ENCODE measurements around the gene CNOT6.

The CNOT6 gene

GRCh38 chr5:180586204-180586603 is 92.0 kb downstream of the CNOT6 start:
- DNase-seq: no peak

GRCh38 chr5:180586870-180587269 is 92.7 kb downstream of the CNOT6 start:
- DNase-seq: no peak

GRCh38 chr5:180589771-180590542 is 95.8 kb downstream of the CNOT6 start:
- DNase-seq: no peak

GRCh38 chr5:180590543-180591310 is 96.5 kb downstream of the CNOT6 start:
- DNase-seq: no peak

GRCh38 chr5:180591311-180591887 is 97.2 kb downstream of the CNOT6 start, which contains the start of gene SCGB3A1:
SCGB3A1 (minus strand) TSS chr5:180591499; CDS start chr5:180591462, 37 bp downstream.
- no peak for DNase-seq

- no peak for DNase-seq
Observed at GRCh38 chr5:180592176-180592575, 98.0 kb downstream of the CNOT6 start.

- no peak for DNase-seq
Observed at GRCh38 chr5:180593446-180594206, 99.4 kb downstream of the CNOT6 start.

- no peak for DNase-seq
Observed at GRCh38 chr5:180594311-180595045, 100.3 kb downstream of the CNOT6 start.

- no peak for DNase-seq
Observed at GRCh38 chr5:180595046-180595379, 100.8 kb downstream of the CNOT6 start.

GRCh38 chr5:180595381-180596114 is 101.4 kb downstream of the CNOT6 start:
- DNase-seq: no peak

- no peak for DNase-seq
Observed at GRCh38 chr5:180596115-180596667, 102.0 kb downstream of the CNOT6 start.

- DNase-seq: no peak
Observed at GRCh38 chr5:180596668-180597231, 102.6 kb downstream of the CNOT6 start.

GRCh38 chr5:180598316-180598701 is 104.1 kb downstream of the CNOT6 start:
- no peak for DNase-seq

- no peak for DNase-seq
Observed at GRCh38 chr5:180598797-180599589, 104.8 kb downstream of the CNOT6 start.

- DNase-seq: no peak
Observed at GRCh38 chr5:180599590-180599914, 105.4 kb downstream of the CNOT6 start.

- DNase-seq: no peak
Observed at GRCh38 chr5:180599981-180600553, 105.9 kb downstream of the CNOT6 start.

- no peak for DNase-seq
Observed at GRCh38 chr5:180600554-180601041, 106.4 kb downstream of the CNOT6 start.

- DNase-seq: no peak
Observed at GRCh38 chr5:180601591-180602480, 107.7 kb downstream of the CNOT6 start.

All from NCI-H526 treated with DMSO at 0.1 percent for 48 hours (cell line).